GM23338 (cell line): ENCODE results near the gene NLGN1.
"Not testable (repeated sequence)": the region's sequence is repeated elsewhere in the genome, so short reads cannot be mapped to it uniquely, and the experiment has no call there.

Experiments
- CREB1 ChIP-seq: fragments of 250-450 bp; sonication (Bioruptor Pico); IDR thresholded peaks from 2 replicates; pipeline ENCODE4 v1.5.0; 2020; ENCODE audit warnings: low read depth, mild to moderate bottlenecking, moderate library complexity
- EZH2 ChIP-seq: fragments of 200-600 bp; sonication (generic); IDR thresholded peaks from one replicate; pipeline ENCODE4 v1.8.0; 2017; ENCODE audit warnings: antibody characterized with exemption, mild to moderate bottlenecking, low read depth; ENCODE audit not compliant: unreplicated experiment
- EZH2phosphoT487 ChIP-seq: fragments of 200-600 bp; sonication (generic); IDR thresholded peaks from one replicate; pipeline ENCODE4 v1.8.1; 2018; ENCODE audit warnings: antibody characterized with exemption; ENCODE audit not compliant: unreplicated experiment
- POLR2AphosphoS5 ChIP-seq: IDR thresholded peaks from 2 replicates; pipeline ENCODE4 v1.6.1; 2016; ENCODE audit warnings: antibody characterized with exemption, low read depth
- ZNF114 ChIP-seq: fragments of 250-450 bp; sonication (Bioruptor Pico); IDR thresholded peaks from 2 replicates; pipeline ENCODE4 v1.5.0; 2020; ENCODE audit warnings: mild to moderate bottlenecking, moderate library complexity
- TF ChIP-seq, protein P1 (sequence below), 2 experiments: fragments of 200-600 bp in 1 of 2; sonication (generic) in 1 of 2; conservative IDR thresholded peaks; 2 replicates each; pipeline versions ENCODE4 v1.5.1 to v1.6.1; 2016 to 2017; ENCODE audit warnings: antibody characterized with exemption in 2 of 2, low read depth in 2 of 2, mild to moderate bottlenecking in 2 of 2, moderate library complexity in 1 of 2

DNA sequence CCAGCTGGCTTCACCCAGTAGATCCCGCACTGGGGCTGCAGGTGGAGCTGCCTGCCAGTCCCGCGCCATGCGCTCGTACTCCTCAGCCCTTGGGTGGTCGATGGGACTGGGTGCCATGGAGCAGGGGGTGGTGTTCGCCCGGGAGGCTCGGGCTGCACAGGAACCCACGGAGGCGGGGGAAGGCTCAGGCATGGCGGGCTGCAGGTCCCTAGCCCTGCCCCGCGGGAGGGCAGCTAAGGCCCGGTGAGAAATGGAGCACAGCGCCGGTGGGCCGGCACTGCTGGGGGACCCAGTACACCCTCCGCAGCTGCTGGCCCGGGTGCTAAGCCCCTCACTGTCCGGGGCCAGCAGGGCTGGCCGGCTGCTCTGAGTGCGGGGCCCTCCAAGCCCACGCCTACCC is 814.4 kb downstream of the NLGN1 start:
- TF ChIP-seq, protein P1, sequence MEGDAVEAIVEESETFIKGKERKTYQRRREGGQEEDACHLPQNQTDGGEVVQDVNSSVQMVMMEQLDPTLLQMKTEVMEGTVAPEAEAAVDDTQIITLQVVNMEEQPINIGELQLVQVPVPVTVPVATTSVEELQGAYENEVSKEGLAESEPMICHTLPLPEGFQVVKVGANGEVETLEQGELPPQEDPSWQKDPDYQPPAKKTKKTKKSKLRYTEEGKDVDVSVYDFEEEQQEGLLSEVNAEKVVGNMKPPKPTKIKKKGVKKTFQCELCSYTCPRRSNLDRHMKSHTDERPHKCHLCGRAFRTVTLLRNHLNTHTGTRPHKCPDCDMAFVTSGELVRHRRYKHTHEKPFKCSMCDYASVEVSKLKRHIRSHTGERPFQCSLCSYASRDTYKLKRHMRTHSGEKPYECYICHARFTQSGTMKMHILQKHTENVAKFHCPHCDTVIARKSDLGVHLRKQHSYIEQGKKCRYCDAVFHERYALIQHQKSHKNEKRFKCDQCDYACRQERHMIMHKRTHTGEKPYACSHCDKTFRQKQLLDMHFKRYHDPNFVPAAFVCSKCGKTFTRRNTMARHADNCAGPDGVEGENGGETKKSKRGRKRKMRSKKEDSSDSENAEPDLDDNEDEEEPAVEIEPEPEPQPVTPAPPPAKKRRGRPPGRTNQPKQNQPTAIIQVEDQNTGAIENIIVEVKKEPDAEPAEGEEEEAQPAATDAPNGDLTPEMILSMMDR (conservative IDR thresholded peaks at IDR 0.05; ENCODE audit: low read depth in 2 of 2) = not testable (repeated sequence)
- TF ChIP-seq ZNF114 (CRISPR knock-in tag); POLR2AphosphoS5; EZH2; EZH2phosphoT487; CREB1 (CRISPR knock-in tag): not testable (repeated sequence)
